GM21526 (cell line): ENCODE data around the gene CNNM1.

Source experiments
- ATAC-seq: cut with Tn5 transposase; IDR thresholded peaks from one replicate; pipeline ENCODE4 v1.9.1; 2021; ENCODE audit warnings: moderate library complexity; ENCODE audit not compliant: unreplicated experiment, low FRiP score

CNNM1 gene

DNA sequence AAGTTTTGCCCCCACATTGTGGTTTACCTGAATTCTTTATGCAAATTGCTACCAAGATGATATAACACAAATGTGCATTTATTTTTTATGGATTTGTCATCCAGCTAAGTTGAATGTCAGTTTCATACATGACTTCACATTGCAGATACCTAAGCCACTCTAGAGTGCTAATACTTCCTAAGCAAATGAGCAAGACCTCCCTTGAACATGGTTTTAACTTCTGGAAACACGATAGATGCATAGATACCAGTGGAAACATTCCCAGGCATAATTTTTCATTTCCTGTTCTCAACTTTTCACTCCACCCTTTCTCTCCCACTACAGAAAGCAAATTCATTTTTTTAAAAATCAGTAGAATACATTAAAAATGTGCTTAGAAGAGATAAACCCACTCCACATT, 81.0 kb downstream of the CNNM1 start:
- ATAC-seq = no peak

GRCh38 chr10:99410876-99411275, 81.7 kb downstream of the CNNM1 start:
- no peak for ATAC-seq

GRCh38 chr10:99411546-99411945, 82.4 kb downstream of the CNNM1 start:
- no peak for ATAC-seq

DNA sequence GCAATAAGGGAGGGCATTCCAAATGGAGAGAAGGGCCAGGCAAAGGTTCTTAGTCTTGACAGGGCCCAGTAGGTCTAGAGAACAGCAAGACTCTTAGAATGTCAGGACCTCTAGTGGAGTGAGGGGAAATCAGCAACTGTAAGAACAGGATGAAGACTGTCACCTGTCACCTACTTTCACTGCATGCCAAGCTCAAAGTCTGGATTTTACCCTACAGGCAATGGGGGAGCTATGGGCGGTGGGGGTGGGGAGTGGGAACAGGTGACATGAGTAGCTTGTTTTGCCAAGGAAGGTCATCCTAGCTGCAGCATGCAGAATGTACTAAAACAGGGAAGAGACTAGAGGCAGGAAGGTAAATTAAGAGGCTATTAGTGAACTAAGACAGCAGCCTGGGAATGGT, 82.9 kb downstream of the CNNM1 start:
- no peak for ATAC-seq

DNA sequence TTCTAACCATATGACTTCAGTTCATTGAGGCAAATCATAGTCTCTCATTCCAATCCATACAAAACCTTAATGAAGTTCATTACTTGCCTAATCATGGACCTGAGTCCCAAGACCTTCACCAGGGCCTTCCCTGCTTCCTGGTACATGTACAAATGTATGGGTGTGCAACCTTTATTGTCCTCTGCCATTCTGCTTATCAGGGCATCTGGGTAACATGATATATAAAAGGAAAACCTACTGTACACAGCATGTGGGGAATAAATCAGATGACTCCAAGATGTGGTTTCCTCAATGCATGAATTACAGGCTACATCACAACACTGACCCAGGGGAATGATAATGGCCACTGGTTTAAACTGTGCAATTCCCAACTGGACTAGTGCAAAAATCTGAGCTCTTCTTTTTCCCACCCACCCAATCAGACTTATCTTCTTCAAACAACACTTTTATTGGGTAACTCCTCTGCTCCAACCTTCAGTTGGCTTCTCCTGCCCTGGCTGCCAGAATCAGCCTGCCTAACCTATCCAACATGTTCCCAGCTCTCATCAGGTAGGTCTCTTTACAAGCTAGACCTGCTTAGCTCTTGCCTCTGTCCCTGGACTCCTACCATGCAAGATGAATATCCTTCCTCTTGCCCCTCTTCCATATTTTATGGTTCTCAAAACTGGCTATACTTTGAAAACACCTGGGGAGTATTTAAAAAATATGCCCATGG, 89.9 kb downstream of the CNNM1 start:
- ATAC-seq = no peak

- no peak for ATAC-seq
Measured at GRCh38 chr10:99419688-99420087, 90.5 kb downstream of the CNNM1 start.

DNA sequence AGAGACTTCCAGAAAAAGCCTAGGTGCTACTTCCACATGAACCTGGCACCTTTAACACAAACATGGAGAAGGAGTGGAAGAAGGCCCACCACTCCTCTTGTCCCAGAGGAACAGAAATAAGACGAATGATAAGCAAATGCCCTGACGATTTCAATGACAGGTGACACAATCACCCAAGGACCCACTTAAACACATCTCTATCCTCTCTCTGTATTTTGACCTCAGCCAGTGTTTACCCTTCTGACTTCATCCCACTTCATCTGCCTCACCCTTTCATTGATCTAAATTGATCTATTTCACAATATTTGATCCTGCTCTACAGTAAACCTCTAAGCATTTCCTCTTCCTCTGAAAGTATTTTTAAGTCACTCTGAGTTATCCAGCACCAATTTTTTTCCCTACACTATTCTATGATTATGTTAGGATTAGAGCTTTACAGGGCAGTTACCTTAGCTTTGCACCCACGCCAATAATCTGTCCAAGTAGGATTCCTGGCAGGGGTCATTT, 92.1 kb downstream of the CNNM1 start:
- ATAC-seq = no peak

GRCh38 chr10:99422529-99423096, 93.5 kb downstream of the CNNM1 start:
- no peak for ATAC-seq

DNA sequence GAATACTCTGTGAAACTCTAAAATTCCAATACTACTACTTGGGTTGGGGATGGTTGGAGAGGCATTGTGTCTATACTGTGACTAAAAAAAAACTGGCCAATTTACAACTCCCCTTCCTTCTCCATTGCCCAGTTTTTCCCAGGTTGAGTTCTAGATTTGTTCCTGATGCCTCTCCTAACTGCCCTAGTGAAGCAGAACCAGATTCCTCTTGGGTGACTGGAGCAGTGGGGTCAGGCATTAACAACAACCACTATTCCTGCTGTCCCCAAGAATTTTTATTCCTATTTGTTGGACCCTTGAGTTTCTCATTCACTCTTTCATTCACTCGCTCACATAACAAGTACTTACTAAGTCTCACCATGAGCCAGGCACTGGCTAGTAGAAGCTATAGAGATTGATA, 95.5 kb downstream of the CNNM1 start:
- ATAC-seq = no peak

DNA sequence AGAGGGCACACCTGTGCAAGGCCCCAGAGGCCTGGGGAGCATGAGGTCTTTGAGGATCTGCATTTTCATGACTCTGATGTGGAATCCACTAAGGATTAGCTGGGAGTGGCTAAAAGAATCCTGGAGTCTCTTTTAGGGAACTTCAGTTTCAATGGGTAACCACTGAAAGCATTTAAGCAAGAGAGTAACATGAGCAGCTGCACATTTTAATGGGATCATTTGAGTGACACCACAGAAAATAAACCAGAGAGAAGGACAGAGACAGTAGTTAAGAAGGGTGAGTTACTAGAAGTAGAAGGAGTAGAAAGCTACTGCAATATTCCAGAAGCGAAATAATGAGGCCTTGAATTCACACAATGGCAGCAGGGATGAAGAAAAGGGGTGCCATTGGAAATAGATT, 96.0 kb downstream of the CNNM1 start:
- ATAC-seq = no peak

DNA sequence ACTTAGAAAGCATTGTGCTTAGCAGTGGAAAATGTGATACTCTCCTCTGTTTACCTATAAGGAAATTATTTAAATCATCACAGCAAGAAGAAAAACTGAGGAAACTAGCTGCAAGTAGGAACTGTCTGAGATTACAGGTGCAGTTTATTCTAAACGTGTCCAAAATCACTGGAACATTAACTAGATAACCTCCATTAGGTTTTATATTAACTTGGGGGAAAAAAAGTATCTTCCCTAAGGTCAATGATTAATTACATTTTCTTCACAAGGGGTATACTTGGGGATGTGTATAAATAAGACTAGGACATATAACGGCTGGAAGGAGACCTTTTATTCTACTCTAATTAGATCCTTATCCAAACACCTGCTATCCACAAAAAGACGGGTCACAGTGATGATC, 97.5 kb downstream of the CNNM1 start:
- no peak for ATAC-seq

GRCh38 chr10:99427566-99428190, 98.5 kb downstream of the CNNM1 start:
- no peak for ATAC-seq

DNA sequence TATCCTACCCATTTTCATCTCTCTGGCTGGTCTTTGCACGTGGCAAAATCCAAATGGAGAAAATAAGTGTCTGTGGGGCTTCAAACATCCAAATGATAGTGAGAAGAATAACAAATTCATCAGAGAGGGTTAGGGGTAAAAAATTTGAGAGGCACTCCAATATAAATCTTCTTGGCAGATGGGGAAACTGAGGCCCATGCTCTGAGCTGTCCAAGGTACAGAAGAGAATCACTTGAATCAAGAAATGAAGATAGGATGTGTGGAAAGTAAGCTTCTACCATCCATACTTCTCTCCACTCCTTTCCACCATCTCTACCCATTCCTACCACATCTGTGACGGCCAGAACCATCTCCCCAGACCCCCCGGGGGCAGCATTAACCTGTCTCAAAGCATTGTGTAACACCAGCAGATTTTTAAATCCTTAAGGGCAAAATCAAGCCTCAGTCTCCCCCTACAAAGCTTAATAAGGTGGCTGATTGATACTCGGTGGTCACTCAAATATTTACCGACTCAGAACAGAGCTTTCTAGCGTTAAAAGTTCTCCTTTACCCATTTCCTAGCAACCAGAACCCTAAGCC, 100.5 kb downstream of the CNNM1 start:
- ATAC-seq = no peak

DNA sequence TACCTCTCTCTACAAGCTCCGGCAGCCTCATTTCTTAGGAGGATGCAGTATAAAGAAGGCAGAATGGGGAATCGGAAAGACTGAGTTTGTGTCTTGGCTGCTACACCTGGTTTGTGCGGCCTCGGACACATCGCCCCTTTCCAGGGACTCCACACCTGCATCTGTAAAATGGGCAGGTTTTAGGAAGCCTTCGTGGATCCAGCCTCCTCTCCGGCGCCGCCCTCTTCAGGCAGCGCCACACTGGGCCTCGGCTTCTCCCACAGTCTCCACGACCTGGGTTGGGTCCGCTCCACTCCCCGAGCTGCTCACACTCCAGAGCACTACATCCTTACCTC, 100.9 kb downstream of the CNNM1 start:
- peak; percentile 26 for ATAC-seq

- ATAC-seq = peak; percentile 94
Measured at GRCh38 chr10:99430451-99431189, 101.5 kb downstream of the CNNM1 start, which contains the start of gene GOT1. Gene GOT1, minus strand, starts transcription at chr10:99430624. Its CDS starts 59 bp downstream, at chr10:99430565.

DNA sequence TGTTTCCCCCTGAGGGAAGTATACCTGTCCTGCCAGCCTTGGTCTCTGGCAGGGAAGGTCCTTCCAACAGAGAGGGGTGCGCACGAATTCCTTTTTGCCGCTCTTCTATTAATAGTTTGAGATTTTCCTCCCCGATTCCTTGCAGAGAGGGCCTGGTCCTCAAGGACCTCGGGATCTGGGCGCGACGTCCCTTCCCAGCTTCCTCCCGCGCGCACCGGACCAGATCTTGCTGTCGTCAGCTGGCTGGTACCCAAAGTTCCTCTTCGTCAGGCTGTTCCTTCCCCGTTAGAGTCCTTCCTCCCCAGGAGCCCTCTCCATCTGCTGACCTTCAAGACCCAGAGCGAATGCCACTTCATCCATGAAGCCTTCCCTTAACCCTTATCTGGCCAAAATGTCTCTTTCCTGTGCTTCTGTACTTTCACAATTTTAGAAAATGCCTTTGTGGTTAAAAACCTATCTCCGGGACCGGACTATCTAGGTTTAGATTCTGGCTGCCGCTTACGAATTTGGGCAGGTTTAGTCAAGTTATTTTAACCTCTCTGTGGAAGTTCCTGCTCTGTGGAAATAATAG, 102.1 kb downstream of the CNNM1 start:
- ATAC-seq = no peak

DNA sequence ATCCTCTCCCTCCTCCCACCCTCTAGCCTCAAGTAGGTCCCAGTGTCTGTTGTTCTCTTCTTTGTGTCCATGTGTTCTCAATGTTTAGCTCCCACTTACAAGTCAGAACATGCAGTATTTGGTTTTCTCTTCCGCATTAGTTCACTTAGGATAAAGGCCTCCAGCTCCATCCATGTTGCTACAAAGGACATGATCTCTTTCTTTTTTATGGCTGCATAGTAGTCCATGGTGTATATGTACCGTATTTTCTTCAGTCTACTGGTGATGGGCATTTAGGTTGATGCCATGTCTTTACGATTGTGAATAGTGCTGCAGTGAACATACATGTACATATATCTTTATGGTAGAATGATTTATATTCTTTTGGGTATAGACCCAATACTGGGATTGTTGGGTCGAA, 102.9 kb downstream of the CNNM1 start:
- ATAC-seq = no peak

- no peak for ATAC-seq
Measured at GRCh38 chr10:99432881-99433280, 103.7 kb downstream of the CNNM1 start.

DNA sequence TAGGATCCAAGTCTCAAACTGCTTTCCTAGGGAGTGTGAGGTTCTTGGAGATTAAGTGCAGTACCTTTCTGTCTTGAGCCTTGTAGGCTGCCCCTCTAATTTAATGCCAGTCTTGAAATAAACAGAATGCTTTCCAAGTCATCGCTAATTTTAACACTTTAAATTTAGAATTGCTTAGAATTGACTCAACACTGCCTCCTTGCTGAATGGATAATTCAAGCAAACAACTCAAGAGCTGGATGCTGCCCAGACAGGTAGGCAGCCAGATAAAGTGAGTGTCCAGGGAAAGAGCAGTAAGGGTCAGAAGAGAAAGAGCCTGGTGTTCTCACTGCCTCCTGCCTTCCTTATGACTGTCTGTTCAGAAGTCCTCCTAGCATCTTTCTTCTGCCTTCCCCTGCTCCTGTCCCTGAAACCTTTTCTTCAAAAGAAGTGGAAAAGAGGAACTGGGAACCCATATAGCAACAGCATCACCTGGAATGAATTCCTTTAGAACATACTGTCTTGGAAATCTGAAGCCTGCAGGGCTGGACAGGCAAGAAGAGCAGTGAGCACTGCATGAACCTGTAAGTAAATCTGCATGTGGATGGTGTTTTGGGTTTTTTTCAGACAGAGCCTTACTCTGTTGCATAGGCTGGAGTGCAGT, 104.3 kb downstream of the CNNM1 start:
- no peak for ATAC-seq

DNA sequence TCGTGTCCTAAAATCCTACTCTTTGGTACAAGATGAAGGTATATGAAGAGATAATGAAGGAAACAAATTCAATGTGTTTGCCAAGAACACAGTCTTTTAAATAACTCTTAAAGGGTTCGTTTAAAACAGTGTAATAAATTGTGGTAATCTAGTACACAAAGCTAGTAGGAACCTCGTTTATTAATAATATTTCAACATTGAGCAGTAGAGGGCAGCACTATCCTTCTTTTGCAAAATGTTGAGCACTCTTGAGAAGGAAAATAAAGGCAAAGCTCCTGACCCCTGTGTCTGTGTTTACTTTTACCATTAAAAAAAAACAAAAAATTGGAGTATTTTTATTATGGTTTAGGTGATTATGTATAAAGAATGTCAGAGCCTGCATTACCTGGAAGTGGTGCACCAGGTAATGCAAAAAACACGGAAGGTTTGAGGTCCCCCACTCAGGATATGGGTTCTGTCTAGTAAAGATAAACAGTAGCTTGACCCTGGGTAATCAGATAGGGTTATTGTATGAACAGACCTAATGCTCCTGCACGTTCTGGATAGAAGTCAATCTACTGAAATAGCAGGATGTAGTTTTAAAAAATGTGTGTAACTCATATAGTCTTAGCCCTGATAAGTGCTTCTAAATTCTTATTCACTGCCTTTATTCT, 107.0 kb downstream of the CNNM1 start:
- ATAC-seq = no peak
